ENCODE measurements around the gene MAML1. TPM values are rescaled to one million over a fixed set of nuclear protein-coding genes. Genes with fewer than 3 reads are reported as not detected.

Gene MAML1
- total RNA-seq, 2 experiments from 2014 or later = 34.3 to 34.9 TPM

DNA sequence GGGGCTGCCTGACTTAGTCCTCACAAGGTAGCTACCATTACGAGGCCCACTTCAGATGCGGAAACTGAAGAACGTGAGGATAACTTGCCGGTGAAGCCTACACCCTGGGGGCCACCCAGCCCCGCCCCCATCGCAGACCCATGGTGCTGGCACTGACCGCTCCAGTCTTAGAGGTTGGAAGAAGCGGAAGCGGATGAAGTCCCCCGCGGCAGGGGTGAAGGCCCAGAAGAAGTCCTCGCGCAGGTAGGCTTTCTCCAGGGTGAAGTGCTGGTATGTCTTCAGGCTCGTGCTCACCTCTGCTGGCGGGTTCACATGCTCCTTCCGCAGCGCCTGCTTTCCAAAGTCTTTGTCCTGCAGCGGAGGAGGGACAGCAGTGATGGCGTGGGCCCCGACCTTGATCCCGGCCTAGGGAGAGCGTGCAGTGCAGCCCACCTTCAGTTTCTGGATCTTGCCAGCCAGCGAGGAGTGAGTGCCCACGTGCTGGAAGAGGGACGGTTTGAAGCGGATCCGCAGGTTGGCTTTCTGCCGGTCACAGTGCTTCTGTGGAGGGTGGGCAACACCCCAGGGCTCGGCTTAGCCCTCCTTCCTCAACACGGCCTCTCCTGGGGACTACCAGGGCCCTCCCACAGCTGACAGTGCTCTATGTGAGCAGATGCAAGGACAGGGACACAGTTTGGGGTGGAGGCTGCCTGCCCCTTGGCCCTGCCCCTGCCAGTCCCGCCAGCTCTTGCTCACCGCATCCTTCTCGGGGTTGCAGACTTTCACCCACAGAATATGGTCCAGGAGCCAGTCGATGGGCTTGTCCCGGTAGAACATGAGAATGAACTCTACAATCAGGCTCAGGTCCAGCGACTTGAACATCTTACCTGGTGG, 66.4 kb downstream of the MAML1 start:
- H3K4me1 Mint-ChIP-seq = peaks cover 31% of the 10 kb centered on the region
- H3K9me3 Mint-ChIP-seq = no peaks in the 10 kb centered on the region
- H3K27me3 Mint-ChIP-seq = no peaks in the 10 kb centered on the region
- no peak overlapping the region for H3K4me3 Mint-ChIP-seq
- no peak for DNase-seq
- H3K27ac Mint-ChIP-seq = no peak overlapping the region
- peaks cover 12% of the 10 kb centered on the region for H3K36me3 Mint-ChIP-seq (ENCODE audit: low read depth)
- ChIA-PET POLR2A (no interaction called here), CTCF (interaction anchor here (0.6 to 0.7 kb wide), 2 partner anchors 169 to 293 kb away, joined by 3 read pairs; no protein-coding TSS in a partner anchor)

DNA sequence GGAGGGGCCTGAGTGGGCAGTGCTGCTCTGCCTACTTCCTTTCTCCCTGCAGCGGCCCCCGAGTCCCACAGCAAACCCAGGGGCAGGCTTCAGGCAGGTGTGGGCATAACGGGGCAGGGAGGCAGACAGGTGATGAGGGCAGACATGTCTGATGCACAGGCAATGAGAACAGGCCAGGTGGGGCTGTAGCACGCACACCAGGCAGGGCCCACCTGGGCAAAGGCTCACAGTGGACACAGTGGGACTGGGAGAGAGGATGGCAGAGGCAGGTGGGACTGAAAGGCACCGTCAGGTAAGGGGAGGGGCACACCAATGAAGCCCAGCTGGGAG, 67.0 kb downstream of the MAML1 start:
- Mint-ChIP-seq H3K9me3 (no peaks in the 10 kb centered on the region), H3K27ac (no peak overlapping the region), H3K4me3 (no peak overlapping the region), H3K27me3 (no peaks in the 10 kb centered on the region), H3K36me3 (ENCODE audit: low read depth) (peaks cover 12% of the 10 kb centered on the region), H3K4me1 (peaks cover 31% of the 10 kb centered on the region)
- CTCF ChIA-PET = interaction anchor here (0.6 to 1.4 kb wide), 2 partner anchors 31 to 170 kb away, joined by 3 read pairs; no protein-coding TSS in a partner anchor
- POLR2A ChIA-PET = no interaction called here
- no peak for DNase-seq

DNA sequence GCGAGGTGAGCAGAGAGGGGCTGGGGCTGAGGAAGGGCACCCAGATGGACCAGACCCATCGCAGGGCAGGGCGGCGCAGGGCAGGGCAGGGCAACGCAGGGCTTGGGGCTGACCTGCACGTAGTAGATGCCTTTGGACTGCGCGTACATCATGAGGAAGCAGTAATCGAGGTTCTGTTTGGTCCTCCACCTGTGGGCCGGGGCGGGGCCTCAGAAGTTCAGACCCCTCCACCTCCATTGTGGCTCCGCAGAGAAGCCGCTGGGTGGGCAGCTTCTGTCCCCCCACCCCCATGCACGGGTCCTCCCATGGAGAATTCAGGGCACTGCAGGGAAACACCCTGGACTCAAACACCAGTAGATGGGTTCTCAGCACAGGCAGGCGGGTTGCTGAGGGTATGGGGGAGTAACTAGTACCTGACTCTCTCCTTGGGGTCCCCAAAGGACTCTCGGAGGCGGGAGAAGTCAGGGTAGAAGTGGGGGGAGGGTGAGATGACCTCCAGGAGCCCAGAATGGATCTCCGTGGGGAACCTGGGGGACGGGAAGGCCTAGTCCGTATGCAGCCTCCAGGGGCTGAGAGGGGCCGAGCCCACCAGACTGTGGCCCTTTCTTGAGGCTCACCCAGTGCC, 67.6 kb downstream of the MAML1 start:
- no peak for DNase-seq
- Mint-ChIP-seq H3K27me3 (no peaks in the 10 kb centered on the region), H3K9me3 (no peaks in the 10 kb centered on the region), H3K27ac (no peak overlapping the region), H3K36me3 (ENCODE audit: low read depth) (peaks cover 12% of the 10 kb centered on the region), H3K4me3 (no peak overlapping the region), H3K4me1 (peaks cover 31% of the 10 kb centered on the region)
- ChIA-PET POLR2A (no interaction called here), CTCF (interaction anchor here (1.4 kb wide), 1 partner anchor 31 kb away, joined by 3 read pairs; no protein-coding TSS in a partner anchor)

GRCh38 chr5:179800696-179801201, 68.1 kb downstream of the MAML1 start:
- Mint-ChIP-seq H3K27me3 (no peaks in the 10 kb centered on the region), H3K4me3 (no peak overlapping the region), H3K9me3 (no peaks in the 10 kb centered on the region), H3K27ac (no peak overlapping the region), H3K4me1 (peaks cover 33% of the 10 kb centered on the region), H3K36me3 (ENCODE audit: low read depth) (peaks cover 12% of the 10 kb centered on the region)
- CTCF ChIA-PET = interaction anchor here (1.1 to 1.7 kb wide), 3 partner anchors 20 to 38 kb away, joined by 3 to 8 read pairs (median 3); partner anchors contain the start of gene SQSTM1
- no peak for DNase-seq
- POLR2A ChIA-PET = no interaction called here

DNA sequence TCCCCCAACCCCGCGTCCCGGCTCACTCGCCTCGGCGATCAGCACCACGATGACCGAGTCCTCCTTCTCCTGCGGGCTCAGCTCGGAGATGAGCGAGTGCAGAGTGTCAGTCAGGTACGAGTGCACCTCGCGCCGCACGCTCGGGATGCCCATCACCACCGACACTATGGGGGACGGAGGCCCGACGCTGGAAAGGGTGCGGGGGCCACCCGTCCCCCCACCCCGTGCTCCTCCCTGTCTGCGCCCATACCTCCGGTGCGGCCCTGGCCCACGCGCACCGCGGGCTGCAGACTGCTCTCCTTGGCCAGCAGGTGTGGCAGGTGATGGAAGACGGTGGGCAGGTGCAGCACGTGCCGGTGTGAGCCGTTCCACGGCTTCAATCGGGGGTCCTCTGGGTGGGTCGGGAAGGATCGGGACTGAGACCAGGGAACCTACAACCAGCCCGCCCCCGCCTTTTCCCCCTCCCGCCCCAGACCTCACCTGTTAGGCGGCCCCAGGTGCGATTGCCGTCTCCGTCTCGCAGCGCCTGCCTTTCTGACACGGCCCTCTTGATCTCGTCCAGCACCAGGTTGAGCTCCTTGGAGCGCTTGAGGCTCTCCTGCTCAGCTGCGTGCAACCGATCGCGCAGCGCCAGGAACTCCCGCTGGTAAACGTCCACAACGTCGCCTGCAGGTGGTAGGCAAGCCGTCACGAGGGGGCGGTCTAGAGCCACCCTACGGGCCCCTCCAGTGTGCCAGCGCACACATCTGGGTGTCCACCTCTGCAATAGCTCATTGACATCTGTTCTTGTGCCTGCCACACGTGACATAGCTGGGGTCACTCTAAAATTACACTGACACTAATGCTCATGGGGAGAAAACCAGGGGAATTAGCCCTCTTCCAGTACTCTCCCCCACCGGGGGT, 68.9 kb downstream of the MAML1 start:
- Mint-ChIP-seq H3K36me3 (ENCODE audit: low read depth) (peaks cover 12% of the 10 kb centered on the region), H3K27ac (no peak overlapping the region), H3K4me3 (no peak overlapping the region), H3K9me3 (no peaks in the 10 kb centered on the region), H3K4me1 (peaks cover 33% of the 10 kb centered on the region), H3K27me3 (no peaks in the 10 kb centered on the region)
- POLR2A ChIA-PET = no interaction called here
- CTCF ChIA-PET = interaction anchor here (0.5 to 2.5 kb wide), 23 partner anchors 8 to 291 kb away, joined by 3 to 13 read pairs (median 4); partner anchors contain the start of genes LTC4S and SQSTM1
- DNase-seq = peak; percentile 86

DNA sequence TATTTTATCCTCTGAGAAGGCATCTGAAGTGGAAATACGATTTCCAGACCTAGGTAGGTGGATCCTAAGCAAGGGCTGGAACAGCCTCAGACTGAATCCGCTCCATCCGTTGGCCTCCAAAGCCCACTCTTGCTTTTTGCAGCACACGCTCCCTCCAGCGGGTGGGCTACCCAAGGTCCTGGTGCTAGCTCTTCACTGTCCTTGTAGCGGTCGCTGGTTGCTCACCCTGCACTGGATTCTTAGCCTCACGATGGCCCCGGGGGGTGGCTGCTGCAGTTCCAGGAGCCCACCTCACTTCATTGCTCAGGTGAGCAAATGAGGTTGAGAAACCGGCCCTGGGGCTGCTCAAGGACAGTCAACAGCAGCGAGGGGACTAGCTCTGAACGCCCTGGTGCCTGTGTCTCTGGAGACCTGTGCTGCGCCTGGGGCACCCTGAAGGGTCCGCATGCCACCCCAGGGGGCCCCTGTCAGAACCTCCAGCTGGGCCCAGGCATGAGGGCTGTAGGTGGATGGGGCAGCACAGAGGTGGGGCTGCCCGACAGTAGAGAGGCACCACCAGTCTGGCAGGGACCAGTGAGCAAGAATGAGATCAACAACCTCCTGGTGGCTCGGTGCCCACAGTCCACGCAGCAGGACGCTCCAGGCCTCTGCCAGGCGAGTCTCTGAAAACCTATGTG, 69.7 kb downstream of the MAML1 start:
- Mint-ChIP-seq H3K36me3 (ENCODE audit: low read depth) (peaks cover 8% of the 10 kb centered on the region), H3K4me1 (peaks cover 28% of the 10 kb centered on the region), H3K27ac (no peak overlapping the region), H3K4me3 (no peak overlapping the region), H3K27me3 (no peaks in the 10 kb centered on the region), H3K9me3 (no peaks in the 10 kb centered on the region)
- DNase-seq = no peak
- CTCF ChIA-PET = interaction anchor here (0.5 to 2.5 kb wide), 22 partner anchors 9 to 290 kb away, joined by 3 to 13 read pairs (median 4); partner anchors contain the start of gene LTC4S
- POLR2A ChIA-PET = no interaction called here

- POLR2A ChIA-PET = no interaction called here
- DNase-seq = no peak
- Mint-ChIP-seq H3K36me3 (ENCODE audit: low read depth) (peaks cover 8% of the 10 kb centered on the region), H3K4me3 (no peak overlapping the region), H3K27me3 (no peaks in the 10 kb centered on the region), H3K27ac (peak overlapping the region; percentile 19), H3K9me3 (no peaks in the 10 kb centered on the region), H3K4me1 (peaks cover 28% of the 10 kb centered on the region)
- CTCF ChIA-PET = interaction anchor here (0.6 to 2.5 kb wide), 10 partner anchors 9 to 105 kb away, joined by 3 to 13 read pairs (median 6); partner anchors contain the start of genes LTC4S and SQSTM1
Observed at GRCh38 chr5:179802950-179803562, 70.4 kb downstream of the MAML1 start.

DNA sequence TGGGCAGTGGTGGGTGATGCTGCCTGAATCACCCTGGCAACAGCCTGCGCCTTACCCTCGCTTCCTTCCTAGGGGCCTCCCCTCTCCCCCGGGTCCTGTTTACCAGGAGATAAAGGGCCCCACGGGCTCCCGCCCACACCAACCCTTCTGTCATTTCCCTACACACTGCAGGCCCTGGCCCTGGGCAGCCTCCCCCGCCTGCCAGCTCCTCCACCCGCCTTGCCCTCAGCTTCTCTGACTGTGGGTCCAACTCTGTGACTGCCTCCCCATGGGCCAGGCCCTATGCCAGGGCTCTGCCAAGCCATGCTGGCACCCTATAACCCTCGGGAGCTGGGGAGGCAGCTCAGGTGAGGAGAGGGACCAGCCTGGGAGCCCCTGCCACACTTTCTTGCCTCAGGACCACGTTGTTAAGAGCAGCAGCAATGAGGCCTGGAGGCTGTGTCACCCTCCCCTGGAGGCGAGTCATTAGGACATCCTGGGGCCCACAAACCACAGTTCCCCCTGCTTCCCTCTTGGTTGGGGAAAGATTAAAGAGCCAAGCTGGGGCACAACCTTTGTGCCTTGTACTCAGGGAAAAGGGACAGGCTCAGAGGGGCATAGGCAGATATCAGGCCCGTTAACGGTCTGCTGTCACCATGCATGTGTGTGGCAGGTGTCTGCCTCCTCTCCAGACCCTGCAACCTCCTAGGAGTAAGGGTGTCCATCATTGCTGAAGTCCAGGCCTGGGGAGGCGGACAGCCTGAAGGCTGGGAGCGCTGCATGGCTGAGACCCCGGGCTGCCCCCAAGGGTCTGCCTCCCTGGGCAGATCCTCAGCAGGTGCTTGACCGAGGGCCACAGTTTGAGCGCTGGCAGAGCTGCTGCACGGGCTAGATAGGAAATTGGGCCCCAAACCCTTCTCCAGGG, 71.3 kb downstream of the MAML1 start:
- no peaks in the 10 kb centered on the region for H3K9me3 Mint-ChIP-seq
- H3K27ac Mint-ChIP-seq = peak overlapping the region; percentile 90
- POLR2A ChIA-PET = no interaction called here
- H3K36me3 Mint-ChIP-seq (ENCODE audit: low read depth) = peaks cover 8% of the 10 kb centered on the region
- H3K27me3 Mint-ChIP-seq = no peaks in the 10 kb centered on the region
- CTCF ChIA-PET = interaction anchor here (0.6 to 2.5 kb wide), 3 partner anchors 17 to 103 kb away, joined by 3 to 8 read pairs (median 3); partner anchors contain the start of gene SQSTM1
- peak overlapping the region; percentile 83 for H3K4me3 Mint-ChIP-seq
- DNase-seq = no peak
- peaks cover 30% of the 10 kb centered on the region for H3K4me1 Mint-ChIP-seq

DNA sequence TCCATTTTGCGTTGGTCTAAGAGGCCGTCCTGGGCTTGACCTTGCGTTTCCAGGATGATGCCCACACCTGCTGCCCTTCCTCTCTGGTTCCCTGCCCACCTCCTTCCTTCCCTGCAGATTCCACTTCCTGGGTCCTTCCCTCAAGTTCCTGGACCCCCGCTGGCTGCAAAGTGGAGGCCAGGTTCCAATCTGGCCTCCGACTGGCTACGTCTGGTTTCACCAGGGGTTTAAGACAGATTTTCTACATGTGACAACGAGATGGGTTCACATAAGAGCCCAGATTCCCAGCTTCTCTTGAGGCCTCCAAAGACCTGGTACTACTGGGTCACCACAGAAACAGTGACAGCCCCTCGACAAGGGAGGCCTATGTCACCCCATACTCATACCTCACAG, 71.9 kb downstream of the MAML1 start:
- ChIA-PET POLR2A (no interaction called here), CTCF (interaction anchor here (1.6 kb wide), 1 partner anchor 16 kb away, joined by 3 read pairs; the partner anchor contains the start of gene SQSTM1)
- H3K27me3 Mint-ChIP-seq = no peaks in the 10 kb centered on the region
- H3K36me3 Mint-ChIP-seq (ENCODE audit: low read depth) = peaks cover 4% of the 10 kb centered on the region
- no peak for DNase-seq
- peak overlapping the region; percentile 83 for H3K4me3 Mint-ChIP-seq
- peaks cover 30% of the 10 kb centered on the region for H3K4me1 Mint-ChIP-seq
- peak overlapping the region; percentile 90 for H3K27ac Mint-ChIP-seq
- no peaks in the 10 kb centered on the region for H3K9me3 Mint-ChIP-seq

DNA sequence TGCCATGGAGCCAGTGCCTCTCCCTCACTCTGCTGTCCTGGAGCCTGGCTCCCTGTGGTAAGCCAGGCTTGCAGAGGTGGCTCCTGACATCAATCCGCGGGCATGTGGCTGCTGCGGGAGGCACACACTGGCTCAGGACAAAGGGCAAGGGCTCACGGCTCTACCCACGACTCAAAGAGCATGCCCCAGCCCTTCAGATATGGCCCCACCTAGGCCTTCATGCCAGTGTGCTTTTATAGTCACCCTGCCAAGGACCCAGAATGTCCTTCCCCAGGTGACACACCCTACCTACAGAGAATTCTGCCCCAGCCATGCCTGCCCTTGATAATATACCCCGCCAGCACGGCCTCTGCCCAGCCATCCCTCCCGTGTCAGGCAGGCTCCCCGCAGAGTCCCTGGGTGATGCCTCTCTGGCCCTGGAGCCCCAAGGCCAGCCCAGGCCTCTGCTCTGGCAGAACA, 72.5 kb downstream of the MAML1 start:
- CTCF ChIA-PET = interaction anchor here (0.5 kb wide), 1 partner anchor 134 kb away, joined by 3 read pairs; no protein-coding TSS in a partner anchor
- H3K4me1 Mint-ChIP-seq = peaks cover 30% of the 10 kb centered on the region
- peak overlapping the region; percentile 83 for H3K4me3 Mint-ChIP-seq
- peak overlapping the region; percentile 90 for H3K27ac Mint-ChIP-seq
- DNase-seq = no peak
- POLR2A ChIA-PET = no interaction called here
- H3K27me3 Mint-ChIP-seq = no peaks in the 10 kb centered on the region
- H3K9me3 Mint-ChIP-seq = no peaks in the 10 kb centered on the region
- H3K36me3 Mint-ChIP-seq (ENCODE audit: low read depth) = peaks cover 2% of the 10 kb centered on the region

Data from activated CD4-positive, alpha-beta T cell treated with anti-CD3 and anti-CD28 coated beads, Interleukin-2, amount 10 ng/mL, durations not matched to agents 7 days and 5 days (primary cell).